KMS-11 (cell line): ENCODE measurements around the gene CCL26.
A peak's percentile ranks its signal among the peaks of the same experiment; 100 is the strongest.
"Not testable (repeated sequence)": the region's sequence is repeated elsewhere in the genome, so short reads cannot be mapped to it uniquely, and the experiment has no call there.

Experiments
- H2AFZ ChIP-seq: fragments of 200-600 bp; sonication (generic); 2 replicates; pipeline ENCODE4 v1.6.1; 2016; ENCODE audit warnings: antibody characterized with exemption, mixed run types, low read depth
- H3K27ac ChIP-seq: fragments of 200-600 bp; sonication (generic); 2 replicates; pipeline ENCODE4 v1.6.1; 2016; ENCODE audit warnings: mild to moderate bottlenecking, mixed run types
- H3K27me3 ChIP-seq: fragments of 200-600 bp; sonication (generic); 2 replicates; pipeline ENCODE4 v1.6.1; 2017; ENCODE audit warnings: mild to moderate bottlenecking, low read depth, mixed run types, moderate library complexity; ENCODE audit not compliant: insufficient read depth
- H3K36me3 ChIP-seq: fragments of 200-600 bp; sonication (generic); 2 replicates; pipeline ENCODE4 v1.6.1; 2017; ENCODE audit warnings: mild to moderate bottlenecking, mixed run types; ENCODE audit not compliant: insufficient read depth
- H3K4me1 ChIP-seq: fragments of 200-600 bp; sonication (generic); 2 replicates; pipeline ENCODE4 v1.6.1; 2016; ENCODE audit warnings: mild to moderate bottlenecking, low read depth, mixed run types; ENCODE audit not compliant: poor library complexity, severe bottlenecking
- H3K4me2 ChIP-seq: fragments of 200-600 bp; sonication (generic); 2 replicates; pipeline ENCODE4 v1.7.0; 2016; ENCODE audit warnings: mild to moderate bottlenecking, mixed run types
- H3K4me3 ChIP-seq: fragments of 200-600 bp; sonication (generic); IDR thresholded peaks from 2 replicates; pipeline ENCODE4 v1.6.1; 2017; ENCODE audit warnings: low read depth, low read length, mixed read lengths; ENCODE audit not compliant: insufficient read depth
- H3K79me2 ChIP-seq: fragments of 200-600 bp; sonication (generic); 2 replicates; pipeline ENCODE4 v1.6.1; 2016; ENCODE audit warnings: low read depth, mixed run types; ENCODE audit not compliant: insufficient read depth
- H3K9ac ChIP-seq: fragments of 200-600 bp; sonication (generic); 2 replicates; pipeline ENCODE4 v1.6.1; 2016; ENCODE audit warnings: mild to moderate bottlenecking, mixed run types
- H4K20me1 ChIP-seq: fragments of 200-600 bp; sonication (generic); 2 replicates; pipeline ENCODE4 v1.6.1; 2016; ENCODE audit warnings: mild to moderate bottlenecking, mixed run types; ENCODE audit not compliant: insufficient read depth
- TF ChIP-seq, protein P1 (sequence below): fragments of 200-600 bp; sonication (generic); conservative IDR thresholded peaks from 2 replicates; pipeline ENCODE4 v1.6.1; 2017; ENCODE audit warnings: low read depth, mild to moderate bottlenecking, antibody characterized with exemption, low read length, moderate library complexity, mixed read lengths

Gene CCL26

DNA sequence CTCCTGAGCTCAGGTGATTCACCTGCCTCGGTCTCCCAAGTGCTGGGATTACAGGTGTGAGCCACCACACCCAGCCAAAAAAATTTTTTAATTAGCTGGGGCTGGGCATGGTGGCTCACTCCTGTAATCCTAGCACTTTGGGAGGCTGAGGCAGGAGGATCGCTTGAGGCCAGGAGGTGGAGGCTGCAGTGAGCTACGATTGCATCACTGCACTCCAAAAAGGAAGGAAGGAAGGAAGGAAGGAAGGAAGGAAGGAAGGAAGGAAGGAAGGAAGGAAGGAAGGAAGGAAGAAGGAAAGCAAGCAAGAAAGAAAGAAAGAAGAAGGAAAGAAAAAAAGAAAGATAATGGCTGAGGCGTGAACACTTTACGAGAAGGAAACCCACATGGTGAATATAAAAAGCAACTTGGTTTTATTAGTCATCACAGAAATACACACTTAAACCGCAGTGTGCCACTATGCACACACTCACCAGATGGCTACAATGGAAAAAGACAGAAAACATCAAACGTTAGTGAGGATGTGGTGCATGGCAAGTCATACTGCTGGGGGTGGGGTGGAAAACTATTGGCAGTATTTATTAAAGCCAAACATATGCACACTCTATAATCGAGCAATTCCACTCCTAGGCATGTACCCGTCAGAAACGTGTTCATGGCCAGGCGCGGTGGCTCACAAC is 4.4 kb upstream of the CCL26 start:
- Histone ChIP-seq H3K36me3 (no peaks in the 10 kb centered on the region), H3K4me2 (no peak overlapping the region), H3K79me2 (no peaks in the 10 kb centered on the region), H2AFZ (no peak overlapping the region), H3K4me3 (no peak overlapping the region), H3K27me3 (no peaks in the 10 kb centered on the region), H3K27ac (no peak overlapping the region), H4K20me1 (no peaks in the 10 kb centered on the region), H3K4me1 (no peaks in the 10 kb centered on the region), H3K9ac (no peak overlapping the region)
- TF ChIP-seq, protein P1, sequence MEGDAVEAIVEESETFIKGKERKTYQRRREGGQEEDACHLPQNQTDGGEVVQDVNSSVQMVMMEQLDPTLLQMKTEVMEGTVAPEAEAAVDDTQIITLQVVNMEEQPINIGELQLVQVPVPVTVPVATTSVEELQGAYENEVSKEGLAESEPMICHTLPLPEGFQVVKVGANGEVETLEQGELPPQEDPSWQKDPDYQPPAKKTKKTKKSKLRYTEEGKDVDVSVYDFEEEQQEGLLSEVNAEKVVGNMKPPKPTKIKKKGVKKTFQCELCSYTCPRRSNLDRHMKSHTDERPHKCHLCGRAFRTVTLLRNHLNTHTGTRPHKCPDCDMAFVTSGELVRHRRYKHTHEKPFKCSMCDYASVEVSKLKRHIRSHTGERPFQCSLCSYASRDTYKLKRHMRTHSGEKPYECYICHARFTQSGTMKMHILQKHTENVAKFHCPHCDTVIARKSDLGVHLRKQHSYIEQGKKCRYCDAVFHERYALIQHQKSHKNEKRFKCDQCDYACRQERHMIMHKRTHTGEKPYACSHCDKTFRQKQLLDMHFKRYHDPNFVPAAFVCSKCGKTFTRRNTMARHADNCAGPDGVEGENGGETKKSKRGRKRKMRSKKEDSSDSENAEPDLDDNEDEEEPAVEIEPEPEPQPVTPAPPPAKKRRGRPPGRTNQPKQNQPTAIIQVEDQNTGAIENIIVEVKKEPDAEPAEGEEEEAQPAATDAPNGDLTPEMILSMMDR: no peak

GRCh38 chr7:75773958-75774357 is 1.9 kb upstream of the CCL26 start:
- not testable (repeated sequence) for H4K20me1 ChIP-seq, H3K9ac ChIP-seq, H3K27me3 ChIP-seq, H3K4me3 ChIP-seq, H3K4me1 ChIP-seq, H2AFZ ChIP-seq, H3K27ac ChIP-seq, H3K4me2 ChIP-seq, H3K79me2 ChIP-seq, H3K36me3 ChIP-seq

GRCh38 chr7:75771224-75771623 is 787 bp downstream of the CCL26 start:
- Histone ChIP-seq H2AFZ (no peak overlapping the region), H3K9ac (no peak overlapping the region), H3K27ac (no peak overlapping the region), H3K4me1 (no peaks in the 10 kb centered on the region), H3K36me3 (no peaks in the 10 kb centered on the region), H4K20me1 (no peaks in the 10 kb centered on the region), H3K4me2 (no peak overlapping the region), H3K27me3 (no peaks in the 10 kb centered on the region), H3K79me2 (no peaks in the 10 kb centered on the region), H3K4me3 (no peak overlapping the region)
- TF ChIP-seq, protein P1: no peak

- Histone ChIP-seq H2AFZ (no peak overlapping the region), H3K4me1 (no peaks in the 10 kb centered on the region), H3K36me3 (no peaks in the 10 kb centered on the region), H3K4me2 (no peak overlapping the region), H4K20me1 (no peaks in the 10 kb centered on the region), H3K4me3 (no peak overlapping the region), H3K79me2 (no peaks in the 10 kb centered on the region), H3K27ac (no peak overlapping the region), H3K9ac (no peak overlapping the region), H3K27me3 (no peaks in the 10 kb centered on the region)
- TF ChIP-seq, protein P1: peak; percentile 84
These were observed 9.6 kb downstream of the CCL26 start for GRCh38 chr7:75762350-75762917.

DNA sequence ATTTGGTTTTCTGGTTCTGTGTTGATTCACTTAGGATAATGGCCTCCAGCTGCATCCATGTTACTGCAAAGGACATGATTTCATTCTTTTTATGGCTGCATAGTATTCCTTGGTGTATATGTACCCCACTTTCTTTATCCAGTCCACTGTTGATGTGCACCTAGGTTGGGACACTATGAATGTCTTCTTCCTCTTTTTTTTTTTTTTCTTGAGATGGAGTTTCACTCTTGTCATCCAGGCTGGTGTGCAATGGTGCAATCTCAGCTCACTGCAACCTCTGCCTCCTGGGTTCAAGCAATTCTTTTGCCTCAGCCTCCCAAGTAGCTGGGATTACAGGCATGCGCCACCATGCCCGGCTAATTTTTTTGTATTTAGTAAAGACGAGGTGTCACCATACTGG is 10.2 kb downstream of the CCL26 start:
- not testable (repeated sequence) for H3K36me3 ChIP-seq, H2AFZ ChIP-seq, H3K27ac ChIP-seq, H3K79me2 ChIP-seq, H3K9ac ChIP-seq, H3K4me1 ChIP-seq, H4K20me1 ChIP-seq, H3K4me2 ChIP-seq, H3K27me3 ChIP-seq, H3K4me3 ChIP-seq
